ENCODE measurements around the gene CHIC1.

DNA sequence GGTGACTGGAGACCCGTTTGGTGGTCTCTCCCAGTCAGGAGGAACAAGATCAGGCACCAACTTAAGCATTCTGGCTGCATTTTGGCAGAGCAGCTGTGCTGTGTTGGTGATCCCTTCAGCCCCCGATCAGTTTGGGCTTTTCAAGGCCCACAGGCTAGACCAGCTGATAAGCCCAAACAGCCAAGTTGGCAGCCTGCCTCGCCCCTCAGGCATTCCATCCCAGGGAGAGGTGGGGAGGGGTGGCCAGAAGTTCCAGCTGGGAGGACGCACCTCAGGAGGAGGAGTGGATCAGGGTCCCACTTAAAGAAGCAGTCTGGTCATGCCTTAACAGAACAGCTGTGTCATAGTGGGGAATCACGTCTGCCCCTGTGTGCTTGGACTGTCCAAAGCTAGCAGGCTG, 105.8 kb downstream of the CHIC1 start:
- TF ChIP-seq, protein P1, sequence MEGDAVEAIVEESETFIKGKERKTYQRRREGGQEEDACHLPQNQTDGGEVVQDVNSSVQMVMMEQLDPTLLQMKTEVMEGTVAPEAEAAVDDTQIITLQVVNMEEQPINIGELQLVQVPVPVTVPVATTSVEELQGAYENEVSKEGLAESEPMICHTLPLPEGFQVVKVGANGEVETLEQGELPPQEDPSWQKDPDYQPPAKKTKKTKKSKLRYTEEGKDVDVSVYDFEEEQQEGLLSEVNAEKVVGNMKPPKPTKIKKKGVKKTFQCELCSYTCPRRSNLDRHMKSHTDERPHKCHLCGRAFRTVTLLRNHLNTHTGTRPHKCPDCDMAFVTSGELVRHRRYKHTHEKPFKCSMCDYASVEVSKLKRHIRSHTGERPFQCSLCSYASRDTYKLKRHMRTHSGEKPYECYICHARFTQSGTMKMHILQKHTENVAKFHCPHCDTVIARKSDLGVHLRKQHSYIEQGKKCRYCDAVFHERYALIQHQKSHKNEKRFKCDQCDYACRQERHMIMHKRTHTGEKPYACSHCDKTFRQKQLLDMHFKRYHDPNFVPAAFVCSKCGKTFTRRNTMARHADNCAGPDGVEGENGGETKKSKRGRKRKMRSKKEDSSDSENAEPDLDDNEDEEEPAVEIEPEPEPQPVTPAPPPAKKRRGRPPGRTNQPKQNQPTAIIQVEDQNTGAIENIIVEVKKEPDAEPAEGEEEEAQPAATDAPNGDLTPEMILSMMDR (conservative IDR thresholded peaks at IDR 0.05; ENCODE audit: low read depth, low read length) = no peak
- TF ChIP-seq EZH2 (IDR thresholded peaks at IDR 0.05; ENCODE audit: low read length, unreplicated experiment) (no peak), EZH2phosphoT487 (IDR thresholded peaks at IDR 0.05; ENCODE audit: borderline replicate concordance, low read length) (no peak)

Measured in PC-3 (cell line).